Liver (tissue), 9 donors: ENCODE measurements around the gene NINJ1. TPM values are rescaled to one million over a fixed set of nuclear protein-coding genes. Genes with fewer than 3 reads are reported as not detected.

ENCODE experiments used
- DNase-seq: peaks from one replicate; pipeline ENCODE4 v3.0.0-alpha.2; 2017; ENCODE audit warnings: low spot score
- H3K27ac ChIP-seq, 2 donors: one replicate each; pipeline ENCODE4 v1.7.0; 2013; ENCODE audit warnings: inconsistent platforms in 2 of 2, low read length in 2 of 2, control low read depth in 1 of 2, low read depth in 1 of 2, mild to moderate bottlenecking in 1 of 2
- H3K27me3 ChIP-seq, 4 donors: one replicate each; pipeline versions ENCODE4 v1.6.1 to v1.7.0; 2013; ENCODE audit warnings: low read length in 3 of 4, inconsistent platforms in 1 of 4, mild to moderate bottlenecking in 1 of 4, moderate library complexity in 1 of 4; ENCODE audit not compliant: control insufficient read depth in 4 of 4, insufficient read depth in 4 of 4
- H3K36me3 ChIP-seq, 4 donors: one replicate each; pipeline versions ENCODE4 v1.6.1 to v1.7.0; 2013; ENCODE audit warnings: low read length in 3 of 4, mild to moderate bottlenecking in 3 of 4, low read depth in 1 of 4, moderate library complexity in 1 of 4; ENCODE audit not compliant: control insufficient read depth in 4 of 4, insufficient read depth in 3 of 4
- H3K4me1 ChIP-seq, 4 donors: one replicate each; pipeline versions ENCODE4 v1.6.1 to v1.7.0; 2013; ENCODE audit warnings: low read length in 3 of 4, mild to moderate bottlenecking in 3 of 4, moderate library complexity in 1 of 4; ENCODE audit not compliant: control insufficient read depth in 4 of 4, insufficient read depth in 4 of 4
- H3K4me3 ChIP-seq, 3 donors: one replicate each; pipeline versions ENCODE4 v1.6.1 to v1.7.0; 2013; ENCODE audit warnings: low read length in 3 of 3, control low read depth in 1 of 3, low read depth in 1 of 3, mild to moderate bottlenecking in 1 of 3
- H3K9ac ChIP-seq, 2 donors: one replicate each; pipeline ENCODE4 v1.7.0; 2013; ENCODE audit warnings: low read length in 2 of 2, mild to moderate bottlenecking in 2 of 2, moderate library complexity in 2 of 2, control low read depth in 1 of 2, low read depth in 1 of 2
- H3K9me3 ChIP-seq, 4 donors: one replicate each; pipeline versions ENCODE4 v1.6.1 to v1.7.0; 2013; ENCODE audit warnings: low read length in 3 of 4; ENCODE audit not compliant: control insufficient read depth in 4 of 4
- EGR1 ChIP-seq, 2 donors: IDR thresholded peaks; 2 replicates each; pipeline ENCODE4 v1.6.1; 2016 to 2018; ENCODE audit warnings: antibody characterized with exemption in 2 of 2, low read depth in 2 of 2
- FOXA2 ChIP-seq: IDR thresholded peaks from 2 replicates; pipeline ENCODE4 v1.6.1; 2016; ENCODE audit warnings: antibody characterized with exemption
- NR2F2 ChIP-seq: IDR thresholded peaks from 2 replicates; pipeline ENCODE4 v1.6.1; 2016; ENCODE audit warnings: antibody characterized with exemption
- RAD21 ChIP-seq, 2 donors: IDR thresholded peaks; 2 replicates each; pipeline ENCODE4 v1.6.1; 2016; ENCODE audit warnings: antibody characterized with exemption in 2 of 2, mild to moderate bottlenecking in 2 of 2
- SP1 ChIP-seq: IDR thresholded peaks from 2 replicates; pipeline ENCODE4 v1.6.1; 2018; ENCODE audit warnings: antibody characterized with exemption, mild to moderate bottlenecking
- YY1 ChIP-seq: IDR thresholded peaks from 2 replicates; pipeline ENCODE4 v1.6.1; 2016; ENCODE audit warnings: antibody characterized with exemption, mild to moderate bottlenecking
- WGBS: extraction: QIAGEN DNeasy Blood & Tissue Kit; methylation state at CpG from one replicate; pipeline ENCODE4 v1.1.7; 2013; 5-methylcytosine and 5-hydroxymethylcytosine counted together
- polyA plus RNA-seq, 2 donors: library from polyadenylated mRNA; stranded (reverse) in 1 of 2; unstranded in 1 of 2; fragments of 200-250 nt in 1 of 2; fragments of >200 nt in 1 of 2; fragmentation: Nextera tagmentation in 1 of 2; extraction: Ambion mirVana in 1 of 2; gene quantifications; one replicate each; pipeline versions ENCODE4 v1.2.1 to v1.2.3, GENCODE V29; 2013 to 2015
- total RNA-seq, 2 donors: library from RNA; depleted of rRNA; stranded (reverse); fragments of >200 nt; gene quantifications; one replicate each; pipeline ENCODE4 v1.2.3, GENCODE V29; 2014
- TF ChIP-seq, protein P1 (sequence below): IDR thresholded peaks from 2 replicates; pipeline ENCODE4 v1.6.1; 2016; ENCODE audit warnings: antibody characterized with exemption
- TF ChIP-seq, protein P2 (sequence below): IDR thresholded peaks from 2 replicates; pipeline ENCODE4 v1.6.1; 2016; ENCODE audit warnings: antibody characterized with exemption
- TF ChIP-seq, protein P3 (sequence below): fragments of 150-350 bp; IDR thresholded peaks from 2 replicates; pipeline ENCODE4 v1.5.1; 2017; ENCODE audit warnings: improper control_type of control experiment, low read depth, low read length; ENCODE audit not compliant: missing input control
- donor health status: healthy.
- donor health status: healthy.
- donor health status: healthy.
- donor health status: healthy.
- donor health status: healthy.

The NINJ1 gene
- total and polyA plus RNA-seq, 4 donors = 31.2 to 72.1 (median 55.2) TPM

DNA sequence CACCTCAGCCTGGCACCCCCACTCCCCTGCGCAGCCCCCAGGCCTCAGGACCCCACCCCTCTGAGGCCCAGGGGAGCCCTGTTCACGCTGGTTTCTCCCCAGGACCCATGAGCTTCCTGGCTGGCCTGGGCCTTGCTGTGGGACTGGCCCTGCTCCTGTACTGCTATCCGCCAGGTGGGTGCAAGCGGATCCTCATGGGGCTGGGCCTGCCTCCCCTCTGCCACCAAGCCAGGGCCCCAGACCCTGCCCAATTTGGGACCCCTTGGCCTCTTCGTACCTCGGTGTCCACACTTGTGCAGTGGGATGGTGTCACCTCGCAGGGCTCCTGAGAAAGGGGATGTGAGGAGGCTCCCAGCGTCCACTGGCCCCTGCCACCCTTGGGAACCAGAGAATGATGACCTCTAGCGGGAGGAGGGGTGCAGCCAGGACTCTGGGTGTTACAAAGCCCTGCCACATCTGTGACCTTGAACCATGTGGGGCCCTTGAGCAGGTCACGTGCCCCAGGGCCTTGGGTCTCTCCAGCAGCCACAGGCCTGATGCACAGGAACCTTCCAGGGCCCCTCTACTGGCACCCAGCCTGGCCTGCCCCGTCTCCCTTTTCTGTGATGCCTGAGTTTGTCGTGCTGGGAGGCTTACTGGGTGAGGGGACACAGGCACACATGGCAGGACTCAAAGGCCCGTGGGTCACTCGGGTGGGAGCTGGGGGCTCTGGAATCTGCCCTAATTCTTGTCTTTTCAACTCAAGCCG, 21.8 kb downstream of the NINJ1 start:
- Histone ChIP-seq H3K27ac (peak overlapping the region; percentile 38 to 51), H3K36me3 (peaks cover 0 to 4% (median 0%) of the 10 kb centered on the region in 4 donors), H3K9me3 (no peaks in the 10 kb centered on the region), H3K4me3 (no peak overlapping the region), H3K4me1 (peaks cover 0 to 9% (median 6%) of the 10 kb centered on the region in 4 donors), H3K27me3 (no peaks in the 10 kb centered on the region), H3K9ac (no peak overlapping the region)
- TF ChIP-seq EGR1 (IDR thresholded peaks at IDR 0.05; ENCODE audit: low read depth in 2 of 2) (no peak), YY1 (no peak)
- TF ChIP-seq, protein P1, sequence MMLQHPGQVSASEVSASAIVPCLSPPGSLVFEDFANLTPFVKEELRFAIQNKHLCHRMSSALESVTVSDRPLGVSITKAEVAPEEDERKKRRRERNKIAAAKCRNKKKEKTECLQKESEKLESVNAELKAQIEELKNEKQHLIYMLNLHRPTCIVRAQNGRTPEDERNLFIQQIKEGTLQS = no peak
- no peak for DNase-seq
- 88% methylated on average over 15 of the region's 15 CpGs for WGBS

DNA sequence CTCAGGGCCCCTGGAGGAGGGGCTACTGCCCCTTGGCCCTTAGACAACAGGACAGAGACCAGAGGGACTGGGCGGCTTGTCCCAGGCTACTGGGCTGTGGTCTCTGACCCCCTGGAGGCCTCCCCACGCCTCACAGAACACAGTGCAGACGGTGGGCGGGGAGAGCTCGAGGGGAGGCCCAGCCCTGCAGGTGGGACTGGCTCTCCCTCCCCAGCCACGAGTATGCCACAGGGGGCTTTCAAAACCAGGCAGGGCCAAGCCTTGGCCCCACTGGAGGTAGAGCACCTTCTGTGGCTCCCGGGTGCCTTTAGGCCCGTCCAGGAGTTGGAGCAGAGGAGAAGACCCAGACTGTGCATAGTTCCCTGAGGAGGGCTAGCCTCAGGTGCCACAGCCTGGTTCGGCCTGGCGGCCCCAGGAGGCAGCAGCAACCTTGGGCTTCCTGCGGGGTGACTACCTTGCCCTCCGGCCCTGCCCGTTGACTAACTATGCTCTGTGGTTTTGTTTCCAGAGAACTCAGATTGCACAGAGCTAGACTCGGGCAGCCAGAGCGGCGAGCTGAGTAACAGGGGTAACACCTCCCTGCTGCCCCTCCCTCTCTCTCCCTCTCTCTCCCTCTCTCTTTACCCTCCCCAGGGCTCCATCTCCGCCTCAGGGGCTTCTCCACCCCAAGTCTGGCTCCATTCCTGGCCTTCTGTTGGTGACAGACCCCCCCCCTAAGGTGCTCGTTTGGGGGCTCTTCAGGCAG, 22.5 kb downstream of the NINJ1 start:
- Histone ChIP-seq H3K4me1 (peaks cover 0 to 9% (median 4%) of the 10 kb centered on the region in 4 donors), H3K27me3 (no peaks in the 10 kb centered on the region), H3K9me3 (no peaks in the 10 kb centered on the region), H3K36me3 (peaks cover 0 to 4% (median 0%) of the 10 kb centered on the region in 4 donors), H3K27ac (peak overlapping the region; percentile 38 to 51), H3K9ac (no peak overlapping the region), H3K4me3 (no peak overlapping the region)
- TF ChIP-seq FOXA2 = no peak
- no peak for TF ChIP-seq YY1
- no peak for TF ChIP-seq SP1
- no peak for TF ChIP-seq EGR1 (IDR thresholded peaks at IDR 0.05; ENCODE audit: low read depth in 2 of 2)
- 93% methylated on average over 18 of the region's 18 CpGs for WGBS
- DNase-seq = no peak

DNA sequence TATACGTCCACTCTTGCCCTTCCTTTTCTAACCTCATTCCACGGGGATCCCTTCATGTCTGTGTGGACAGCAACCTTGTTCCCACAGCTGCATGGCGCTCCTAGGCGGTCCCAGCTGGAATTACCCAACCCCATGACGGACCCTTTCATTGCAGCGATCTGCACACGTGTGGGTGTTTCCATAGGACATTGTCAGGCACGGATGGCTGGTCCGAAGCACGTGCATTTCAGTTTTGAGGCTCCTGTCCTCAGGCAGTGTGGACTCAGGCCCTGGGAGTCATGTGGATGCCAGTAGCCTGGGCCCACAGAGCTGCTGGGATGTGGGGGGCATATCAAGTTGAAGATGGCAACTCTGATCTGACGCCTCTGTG, 23.1 kb downstream of the NINJ1 start:
- Histone ChIP-seq H3K27me3 (no peaks in the 10 kb centered on the region), H3K4me3 (no peak overlapping the region), H3K9ac (no peak overlapping the region), H3K27ac (no peak overlapping the region), H3K4me1 (peaks cover 0 to 5% (median 0%) of the 10 kb centered on the region in 4 donors), H3K36me3 (peaks cover 0 to 4% (median 0%) of the 10 kb centered on the region in 4 donors), H3K9me3 (no peaks in the 10 kb centered on the region)
- no peak for DNase-seq
- TF ChIP-seq, protein P2, sequence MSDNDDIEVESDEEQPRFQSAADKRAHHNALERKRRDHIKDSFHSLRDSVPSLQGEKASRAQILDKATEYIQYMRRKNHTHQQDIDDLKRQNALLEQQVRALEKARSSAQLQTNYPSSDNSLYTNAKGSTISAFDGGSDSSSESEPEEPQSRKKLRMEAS = no peak
- TF ChIP-seq NR2F2 (no peak), SP1 (no peak), EGR1 (IDR thresholded peaks at IDR 0.05; ENCODE audit: low read depth in 2 of 2) (no peak), RAD21 (IDR thresholded peaks at IDR 0.05) (no peak)
- TF ChIP-seq, protein P1 = no peak
- TF ChIP-seq, protein P3, sequence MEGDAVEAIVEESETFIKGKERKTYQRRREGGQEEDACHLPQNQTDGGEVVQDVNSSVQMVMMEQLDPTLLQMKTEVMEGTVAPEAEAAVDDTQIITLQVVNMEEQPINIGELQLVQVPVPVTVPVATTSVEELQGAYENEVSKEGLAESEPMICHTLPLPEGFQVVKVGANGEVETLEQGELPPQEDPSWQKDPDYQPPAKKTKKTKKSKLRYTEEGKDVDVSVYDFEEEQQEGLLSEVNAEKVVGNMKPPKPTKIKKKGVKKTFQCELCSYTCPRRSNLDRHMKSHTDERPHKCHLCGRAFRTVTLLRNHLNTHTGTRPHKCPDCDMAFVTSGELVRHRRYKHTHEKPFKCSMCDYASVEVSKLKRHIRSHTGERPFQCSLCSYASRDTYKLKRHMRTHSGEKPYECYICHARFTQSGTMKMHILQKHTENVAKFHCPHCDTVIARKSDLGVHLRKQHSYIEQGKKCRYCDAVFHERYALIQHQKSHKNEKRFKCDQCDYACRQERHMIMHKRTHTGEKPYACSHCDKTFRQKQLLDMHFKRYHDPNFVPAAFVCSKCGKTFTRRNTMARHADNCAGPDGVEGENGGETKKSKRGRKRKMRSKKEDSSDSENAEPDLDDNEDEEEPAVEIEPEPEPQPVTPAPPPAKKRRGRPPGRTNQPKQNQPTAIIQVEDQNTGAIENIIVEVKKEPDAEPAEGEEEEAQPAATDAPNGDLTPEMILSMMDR = no peak
- 91% methylated on average over 11 of the region's 11 CpGs for WGBS
